DND-41 (cell line): ENCODE measurements around the gene TMTC1.

Experiments
- ATAC-seq: fragments of 200-7000 bp; cut with Tn5 transposase; 3 replicates; pipeline ENCODE4 v1.9.1; 2021; ENCODE audit warnings: low read depth; ENCODE audit not compliant: insufficient read depth
- DNase-seq: peaks from one replicate; pipeline ENCODE4 v3.0.0-alpha.2; 2020
- H2AFZ ChIP-seq: 2 replicates; pipeline ENCODE4 v1.6.0; 2012; ENCODE audit warnings: low read depth, low read length
- H3K27ac ChIP-seq: 2 replicates; pipeline ENCODE4 v1.5.1; 2012; ENCODE audit warnings: low read length, inconsistent platforms
- H3K27me3 ChIP-seq: fragments of 200-600 bp; sonication (generic); 2 replicates; pipeline ENCODE4 v1.6.0; 2012; ENCODE audit warnings: low read length, mild to moderate bottlenecking, inconsistent platforms; ENCODE audit not compliant: insufficient read depth, poor library complexity
- H3K36me3 ChIP-seq: 2 replicates; pipeline ENCODE4 v1.5.1; 2012; ENCODE audit warnings: low read length, inconsistent platforms; ENCODE audit not compliant: insufficient read depth
- H3K4me1 ChIP-seq: 2 replicates; pipeline ENCODE4 v1.5.1; 2012; ENCODE audit warnings: mild to moderate bottlenecking, low read length; ENCODE audit not compliant: insufficient read depth
- H3K4me2 ChIP-seq: 2 replicates; pipeline ENCODE4 v1.6.0; 2012; ENCODE audit warnings: mild to moderate bottlenecking, moderate library complexity, low read length, inconsistent platforms; ENCODE audit not compliant: insufficient read depth
- H3K4me3 ChIP-seq, 2 experiments: fragments of 200-600 bp in 1 of 2; shearing (Covaris generic) in 1 of 2; 2 replicates each; pipeline ENCODE4 v1.5.1; 2012 to 2016; ENCODE audit warnings: inconsistent platforms in 2 of 2, low read length in 2 of 2, mild to moderate bottlenecking in 2 of 2, low read depth in 1 of 2, moderate library complexity in 1 of 2
- H3K79me2 ChIP-seq: 2 replicates; pipeline ENCODE4 v1.6.0; 2012; ENCODE audit warnings: low read length, inconsistent platforms; ENCODE audit not compliant: insufficient read depth
- H3K9ac ChIP-seq: 2 replicates; pipeline ENCODE4 v1.6.0; 2012; ENCODE audit warnings: low read depth, mild to moderate bottlenecking, inconsistent platforms, low read length, moderate library complexity
- H3K9me3 ChIP-seq: 2 replicates; pipeline ENCODE4 v1.5.1; 2012; ENCODE audit warnings: low read length, moderate library complexity, mild to moderate bottlenecking, inconsistent platforms; ENCODE audit not compliant: insufficient read depth, severe bottlenecking
- H4K20me1 ChIP-seq: 2 replicates; pipeline ENCODE4 v1.6.0; 2012; ENCODE audit warnings: low read length; ENCODE audit not compliant: insufficient read depth
- CTCF ChIP-seq: IDR thresholded peaks from 2 replicates; pipeline ENCODE4 v1.5.1; 2012; ENCODE audit warnings: borderline replicate concordance, low read length, moderate library complexity, mild to moderate bottlenecking; ENCODE audit not compliant: poor library complexity, severe bottlenecking; ENCODE audit errors: extremely low read depth
- EZH2 ChIP-seq: IDR thresholded peaks from 3 replicates; pipeline ENCODE4 v1.6.1; 2012; ENCODE audit warnings: borderline replicate concordance, low read depth, mild to moderate bottlenecking, moderate library complexity, low read length, inconsistent platforms; ENCODE audit not compliant: severe bottlenecking

Gene TMTC1

GRCh38 chr12:29610473-29611170 lies 173.1 kb downstream of the TMTC1 start:
- no peak for TF ChIP-seq CTCF
- TF ChIP-seq EZH2: no peak
- ATAC-seq (no peak), DNase-seq (no peak)
- Histone ChIP-seq H3K4me1 (no peaks in the 10 kb centered on the region), H3K9me3 (no peaks in the 10 kb centered on the region), H2AFZ (no peak overlapping the region), H4K20me1 (no peaks in the 10 kb centered on the region), H3K4me2 (no peak overlapping the region), H3K27ac (no peak overlapping the region), H3K27me3 (peaks cover 6% of the 10 kb centered on the region), H3K4me3 (no peak overlapping the region), H3K36me3 (no peaks in the 10 kb centered on the region), H3K9ac (no peak overlapping the region), H3K79me2 (no peaks in the 10 kb centered on the region)

DNA sequence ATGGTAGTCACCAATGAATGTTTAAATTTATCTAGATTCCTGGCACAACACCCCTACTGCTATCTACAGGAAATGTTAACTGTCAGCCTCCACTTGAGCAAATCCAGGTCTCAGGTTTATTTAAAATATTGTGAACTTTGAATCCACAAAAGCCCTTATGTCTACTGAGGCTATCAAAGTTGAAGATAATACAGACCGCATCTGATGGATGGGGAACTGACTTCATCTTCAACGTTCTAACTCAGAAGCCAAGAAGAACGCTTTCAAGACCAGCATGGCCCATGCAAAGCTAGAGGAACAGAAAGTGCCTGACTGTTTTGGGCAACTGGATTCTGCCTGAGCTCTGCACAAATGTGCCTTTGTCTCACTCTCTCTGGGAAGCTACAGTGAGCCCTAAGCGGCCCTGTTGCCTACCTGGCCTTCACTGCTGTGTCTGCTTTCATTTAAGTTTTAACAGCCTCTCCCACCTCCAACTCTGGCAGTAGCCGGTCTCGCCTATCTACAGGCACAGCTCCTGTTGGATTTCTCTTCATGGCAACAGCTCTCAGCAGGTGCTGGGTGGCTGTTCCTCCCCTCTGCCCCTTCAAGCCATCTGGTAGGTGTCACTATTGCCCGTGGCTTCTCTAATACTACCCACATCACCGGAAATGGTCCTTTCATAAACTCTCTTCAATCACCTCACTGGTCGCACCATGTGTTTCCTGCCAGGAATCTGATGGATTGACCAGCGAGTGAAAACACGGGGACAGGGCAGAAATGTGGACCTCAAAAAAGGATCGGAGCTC lies 174.1 kb downstream of the TMTC1 start:
- H3K79me2 ChIP-seq: no peaks in the 10 kb centered on the region
- no peaks in the 10 kb centered on the region for H4K20me1 ChIP-seq
- no peak overlapping the region for H3K4me2 ChIP-seq
- H3K9ac ChIP-seq: no peak overlapping the region
- ATAC-seq: no peak
- H3K4me1 ChIP-seq: no peaks in the 10 kb centered on the region
- TF ChIP-seq CTCF (no peak), EZH2 (no peak)
- H3K9me3 ChIP-seq: no peaks in the 10 kb centered on the region
- no peak for DNase-seq
- H3K4me3 ChIP-seq: no peak overlapping the region
- H3K27ac ChIP-seq: no peak overlapping the region
- peaks cover 6% of the 10 kb centered on the region for H3K27me3 ChIP-seq
- no peak overlapping the region for H2AFZ ChIP-seq
- H3K36me3 ChIP-seq: no peaks in the 10 kb centered on the region

GRCh38 chr12:29608581-29608980 lies 175.2 kb downstream of the TMTC1 start:
- H3K27me3 ChIP-seq: peaks cover 9% of the 10 kb centered on the region
- H3K9ac ChIP-seq: no peak overlapping the region
- no peaks in the 10 kb centered on the region for H3K36me3 ChIP-seq
- H3K4me1 ChIP-seq: no peaks in the 10 kb centered on the region
- no peak overlapping the region for H3K27ac ChIP-seq
- no peaks in the 10 kb centered on the region for H3K79me2 ChIP-seq
- no peaks in the 10 kb centered on the region for H3K9me3 ChIP-seq
- H3K4me3 ChIP-seq: no peak overlapping the region
- no peak overlapping the region for H2AFZ ChIP-seq
- H3K4me2 ChIP-seq: no peak overlapping the region
- no peak for TF ChIP-seq EZH2
- no peak for TF ChIP-seq CTCF
- no peak for DNase-seq
- H4K20me1 ChIP-seq: no peaks in the 10 kb centered on the region
- ATAC-seq: no peak
